ENCODE data around the gene TMCC3. TPM values are rescaled to one million over a fixed set of nuclear protein-coding genes. Genes with fewer than 3 reads are reported as not detected.

TMCC3 gene
- polyA plus RNA-seq, 1 donor (not counting 4 experiments of a cell fraction or from before 2014, with no cell fraction given): 18.9 TPM

GRCh38 chr12:94604366-94604698 is 46.0 kb downstream of the TMCC3 start:
- no peak for FAIRE-seq
- Histone ChIP-seq H3K4me2 (ENCODE audit: control insufficient read depth, extremely low read depth, insufficient read depth, low read depth, low read length) (no peak overlapping the region), H3K27ac (ENCODE audit: control insufficient read depth, insufficient read depth, low read length) (no peak overlapping the region), H3K4me3 (ENCODE audit: control insufficient read depth in 2 of 3, extremely low read depth in 1 of 3, insufficient read depth in 2 of 3, low read depth in 1 of 3, low read length in 3 of 3) (no peak overlapping the region), H3K9ac (ENCODE audit: control insufficient read depth, extremely low read depth, insufficient read depth, low read length) (no peak overlapping the region), H2AFZ (ENCODE audit: control insufficient read depth, low read length) (no peak overlapping the region), H3K27me3 (ENCODE audit: control insufficient read depth, extremely low read depth, insufficient read depth, low read length) (no peaks in the 10 kb centered on the region), H3K36me3 (ENCODE audit: control insufficient read depth in 2 of 2, extremely low read depth in 1 of 2, insufficient read depth in 2 of 2, low read length in 2 of 2) (no peaks in the 10 kb centered on the region), H3K79me2 (ENCODE audit: control insufficient read depth, insufficient read depth, low read length) (peaks cover 34% of the 10 kb centered on the region), H3K9me3 (ENCODE audit: control insufficient read depth, low read depth, low read length) (no peaks in the 10 kb centered on the region), H4K20me1 (ENCODE audit: control insufficient read depth, extremely low read depth, insufficient read depth, low read length) (no peaks in the 10 kb centered on the region), H3K4me1 (ENCODE audit: control insufficient read depth, extremely low read depth, insufficient read depth, low read length) (no peaks in the 10 kb centered on the region), H3K9me1 (ENCODE audit: control insufficient read depth, extremely low read depth, insufficient read depth, low read length) (no peaks in the 10 kb centered on the region)
- no peak for DNase-seq (ENCODE audit: low read depth, low spot score)
- dilution Hi-C loops (cut with MboI; ENCODE audit: extremely low pct_ligation_motif_present, low sequenced_read_pairs): no loop called here
- TF ChIP-seq EZH2 (IDR thresholded peaks at IDR 0.05; ENCODE audit: low read length) (no peak), CTCF (optimal IDR thresholded peaks at IDR 0.05 in 1 of 3, IDR thresholded peaks at IDR 0.05 in 1 of 3, conservative IDR thresholded peaks at IDR 0.05 in 1 of 3; ENCODE audit: extremely low read depth in 1 of 3, insufficient read depth in 2 of 3, low read length in 3 of 3) (no peak)

- H3K36me3 ChIP-seq (ENCODE audit: control insufficient read depth in 2 of 2, extremely low read depth in 1 of 2, insufficient read depth in 2 of 2, low read length in 2 of 2): no peaks in the 10 kb centered on the region
- FAIRE-seq (peak; percentile 43), DNase-seq (ENCODE audit: low read depth, low spot score) (no peak)
- no peak overlapping the region for H3K27ac ChIP-seq (ENCODE audit: control insufficient read depth, insufficient read depth, low read length)
- no peaks in the 10 kb centered on the region for H4K20me1 ChIP-seq (ENCODE audit: control insufficient read depth, extremely low read depth, insufficient read depth, low read length)
- no peak overlapping the region for H3K4me2 ChIP-seq (ENCODE audit: control insufficient read depth, extremely low read depth, insufficient read depth, low read depth, low read length)
- no peak overlapping the region for H3K4me3 ChIP-seq (ENCODE audit: control insufficient read depth in 2 of 3, extremely low read depth in 1 of 3, insufficient read depth in 2 of 3, low read depth in 1 of 3, low read length in 3 of 3)
- H3K9me1 ChIP-seq (ENCODE audit: control insufficient read depth, extremely low read depth, insufficient read depth, low read length): no peaks in the 10 kb centered on the region
- H3K27me3 ChIP-seq (ENCODE audit: control insufficient read depth, extremely low read depth, insufficient read depth, low read length): no peaks in the 10 kb centered on the region
- H3K9ac ChIP-seq (ENCODE audit: control insufficient read depth, extremely low read depth, insufficient read depth, low read length): no peak overlapping the region
- no peak overlapping the region for H2AFZ ChIP-seq (ENCODE audit: control insufficient read depth, low read length)
- H3K4me1 ChIP-seq (ENCODE audit: control insufficient read depth, extremely low read depth, insufficient read depth, low read length): no peaks in the 10 kb centered on the region
- no peaks in the 10 kb centered on the region for H3K9me3 ChIP-seq (ENCODE audit: control insufficient read depth, low read depth, low read length)
- TF ChIP-seq EZH2 (IDR thresholded peaks at IDR 0.05; ENCODE audit: low read length) (no peak), CTCF (optimal IDR thresholded peaks at IDR 0.05 in 1 of 3, IDR thresholded peaks at IDR 0.05 in 1 of 3, conservative IDR thresholded peaks at IDR 0.05 in 1 of 3; ENCODE audit: extremely low read depth in 1 of 3, insufficient read depth in 2 of 3, low read length in 3 of 3) (peak; percentile 76 to 90 (median 80))
- peaks cover 38% of the 10 kb centered on the region for H3K79me2 ChIP-seq (ENCODE audit: control insufficient read depth, insufficient read depth, low read length)
- dilution Hi-C loops (cut with MboI; ENCODE audit: extremely low pct_ligation_motif_present, low sequenced_read_pairs): no loop called here
Measured at GRCh38 chr12:94603434-94604365, 46.7 kb downstream of the TMCC3 start.

All from keratinocyte (primary cell).